NT2/D1 (cell line): ENCODE results near the gene TSHZ1.
"Not testable (repeated sequence)": the region's sequence is repeated elsewhere in the genome, so short reads cannot be mapped to it uniquely, and the experiment has no call there.

Source experiments
- DNase-seq: peaks from one replicate; pipeline ENCODE4 v3.0.0-alpha.2; 2011; ENCODE audit warnings: low read depth, low spot score
- H3K27me3 ChIP-seq: 2 replicates; pipeline ENCODE4 v1.6.0; 2011; ENCODE audit warnings: mild to moderate bottlenecking; ENCODE audit not compliant: insufficient read length, insufficient read depth
- H3K36me3 ChIP-seq: 2 replicates; pipeline ENCODE4 v1.6.1; 2011; ENCODE audit warnings: mild to moderate bottlenecking, low read length, mixed read lengths; ENCODE audit not compliant: insufficient read depth, insufficient read length
- H3K4me1 ChIP-seq: 2 replicates; pipeline ENCODE4 v1.5.1; 2011; ENCODE audit not compliant: insufficient read depth, insufficient read length
- H3K4me3 ChIP-seq: 2 replicates; pipeline ENCODE4 v1.5.1; 2011; ENCODE audit warnings: low read depth; ENCODE audit not compliant: insufficient read length
- H3K9ac ChIP-seq: 2 replicates; pipeline ENCODE4 v1.6.0; 2011; ENCODE audit warnings: low read depth; ENCODE audit not compliant: insufficient read length
- H3K9me3 ChIP-seq: 2 replicates; pipeline ENCODE4 v1.5.1; 2011; ENCODE audit warnings: mild to moderate bottlenecking, low read length; ENCODE audit not compliant: insufficient read depth
- SUZ12 ChIP-seq: IDR thresholded peaks from 2 replicates; pipeline ENCODE4 v1.6.1; 2011; ENCODE audit not compliant: insufficient read length, insufficient read depth; ENCODE audit errors: extremely low read depth
- YY1 ChIP-seq: IDR thresholded peaks from 2 replicates; pipeline ENCODE4 v1.6.1; 2011; ENCODE audit not compliant: insufficient read length, insufficient read depth
- ZNF274 ChIP-seq: IDR thresholded peaks from 2 replicates; pipeline ENCODE4 v1.6.1; 2011; ENCODE audit warnings: mild to moderate bottlenecking, low read depth, low read length

Gene TSHZ1

GRCh38 chr18:75185460-75185859 is 25.1 kb upstream of the TSHZ1 start:
- Histone ChIP-seq H3K9ac (no peak overlapping the region), H3K4me3 (no peak overlapping the region), H3K36me3 (no peaks in the 10 kb centered on the region), H3K4me1 (no peaks in the 10 kb centered on the region), H3K27me3 (no peaks in the 10 kb centered on the region), H3K9me3 (no peaks in the 10 kb centered on the region)
- TF ChIP-seq YY1 (no peak), SUZ12 (no peak), ZNF274 (no peak)
- DNase-seq: no peak

GRCh38 chr18:75187702-75188101 is 22.9 kb upstream of the TSHZ1 start:
- H3K4me3 ChIP-seq, H3K27me3 ChIP-seq, H3K36me3 ChIP-seq, DNase-seq, H3K4me1 ChIP-seq, H3K9me3 ChIP-seq, H3K9ac ChIP-seq: not testable (repeated sequence)

DNA sequence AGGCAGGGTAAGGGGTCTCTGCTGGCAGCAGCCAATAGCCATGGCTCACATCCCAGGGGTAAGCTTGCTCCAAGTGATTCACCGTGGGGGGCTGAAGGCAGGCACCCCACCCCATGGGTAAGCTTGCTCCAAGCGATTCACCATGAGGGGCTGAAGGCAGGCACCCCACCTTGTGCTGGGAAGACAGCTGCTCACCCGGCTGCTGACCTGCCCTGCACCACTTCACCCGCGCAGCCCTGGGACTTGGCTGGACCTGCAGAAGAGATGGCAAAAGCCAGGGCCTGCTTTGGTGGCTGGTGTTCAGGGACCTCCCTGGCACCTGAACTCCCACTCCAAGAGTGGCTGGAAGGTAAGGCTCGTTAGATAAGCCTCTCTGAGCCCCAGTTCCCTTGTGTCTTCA is 20.9 kb upstream of the TSHZ1 start:
- H3K4me1 ChIP-seq: no peaks in the 10 kb centered on the region
- H3K36me3 ChIP-seq: no peaks in the 10 kb centered on the region
- DNase-seq: no peak
- no peaks in the 10 kb centered on the region for H3K27me3 ChIP-seq
- no peaks in the 10 kb centered on the region for H3K9me3 ChIP-seq
- no peak for TF ChIP-seq YY1
- no peak for TF ChIP-seq ZNF274
- TF ChIP-seq SUZ12: no peak
- H3K4me3 ChIP-seq: no peak overlapping the region
- no peak overlapping the region for H3K9ac ChIP-seq

GRCh38 chr18:75192899-75193298 is 17.7 kb upstream of the TSHZ1 start:
- no peak overlapping the region for H3K4me3 ChIP-seq
- H3K9me3 ChIP-seq: no peaks in the 10 kb centered on the region
- H3K36me3 ChIP-seq: no peaks in the 10 kb centered on the region
- no peaks in the 10 kb centered on the region for H3K27me3 ChIP-seq
- no peak overlapping the region for H3K9ac ChIP-seq
- DNase-seq: no peak
- TF ChIP-seq SUZ12 (no peak), ZNF274 (no peak), YY1 (no peak)
- H3K4me1 ChIP-seq: no peaks in the 10 kb centered on the region

- H3K36me3 ChIP-seq: no peaks in the 10 kb centered on the region
- no peaks in the 10 kb centered on the region for H3K9me3 ChIP-seq
- TF ChIP-seq ZNF274: no peak
- no peak for TF ChIP-seq SUZ12
- no peak for TF ChIP-seq YY1
- no peak for DNase-seq
- H3K9ac ChIP-seq: no peak overlapping the region
- H3K27me3 ChIP-seq: peaks cover 8% of the 10 kb centered on the region
- no peaks in the 10 kb centered on the region for H3K4me1 ChIP-seq
- no peak overlapping the region for H3K4me3 ChIP-seq
Measured at GRCh38 chr18:75198036-75198435, 12.6 kb upstream of the TSHZ1 start.

DNA sequence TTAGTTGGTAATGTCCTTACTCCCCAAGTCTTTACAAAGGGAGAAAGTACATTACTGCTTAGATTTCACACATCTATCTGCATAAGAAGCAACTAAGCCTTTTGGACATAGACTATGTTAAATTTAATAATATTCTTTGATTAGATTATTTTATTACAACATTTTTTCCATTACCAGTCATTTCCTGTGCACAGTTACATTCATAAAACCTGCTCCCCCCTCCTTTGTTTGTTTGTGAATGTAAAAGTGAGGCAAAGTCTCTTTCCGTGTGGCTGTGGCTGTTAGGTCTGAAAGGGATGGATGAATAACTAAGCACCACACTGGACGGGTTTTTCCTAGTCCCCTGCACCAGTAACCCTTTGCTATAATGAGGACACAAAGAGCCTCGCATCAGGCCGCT is 11.3 kb upstream of the TSHZ1 start:
- TF ChIP-seq SUZ12 (no peak), YY1 (no peak), ZNF274 (no peak)
- Histone ChIP-seq H3K9ac (no peak overlapping the region), H3K4me3 (no peak overlapping the region), H3K4me1 (no peaks in the 10 kb centered on the region), H3K36me3 (no peaks in the 10 kb centered on the region), H3K9me3 (no peaks in the 10 kb centered on the region), H3K27me3 (peaks cover 21% of the 10 kb centered on the region)
- DNase-seq: no peak

DNA sequence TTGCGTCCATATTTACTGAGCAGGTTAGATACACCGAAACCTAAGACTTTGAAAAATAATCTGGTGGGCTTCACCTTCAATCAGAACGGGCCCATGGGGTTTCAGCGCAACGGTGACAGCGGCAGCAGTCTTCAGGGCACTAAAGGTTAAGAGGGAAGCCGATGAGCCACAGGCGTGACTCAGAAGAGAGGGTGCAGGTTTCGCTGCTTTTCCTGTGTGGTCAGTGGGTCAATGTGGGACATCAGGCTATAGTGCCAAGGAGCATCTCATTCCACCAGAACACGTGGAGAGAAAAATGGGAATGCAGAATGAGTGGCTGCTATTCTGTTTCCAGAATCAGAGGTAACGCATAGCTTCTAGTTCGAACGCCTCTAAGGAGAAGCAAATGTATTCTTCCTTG is 10.5 kb upstream of the TSHZ1 start:
- no peak for DNase-seq
- TF ChIP-seq ZNF274: no peak
- TF ChIP-seq SUZ12: no peak
- H3K9ac ChIP-seq: no peak overlapping the region

GRCh38 chr18:75200605-75201280 is 9.9 kb upstream of the TSHZ1 start:
- no peaks in the 10 kb centered on the region for H3K4me1 ChIP-seq
- no peak for DNase-seq
- H3K9ac ChIP-seq: no peak overlapping the region
- TF ChIP-seq SUZ12: no peak
- TF ChIP-seq ZNF274: no peak
- no peak for TF ChIP-seq YY1
- peaks cover 35% of the 10 kb centered on the region for H3K27me3 ChIP-seq
- no peak overlapping the region for H3K4me3 ChIP-seq
- no peaks in the 10 kb centered on the region for H3K36me3 ChIP-seq
- no peaks in the 10 kb centered on the region for H3K9me3 ChIP-seq

More for the DNA sequence above, 10.5 kb upstream of the TSHZ1 start:
- H3K36me3 ChIP-seq: no peaks in the 10 kb centered on the region
- no peaks in the 10 kb centered on the region for H3K9me3 ChIP-seq
- no peaks in the 10 kb centered on the region for H3K4me1 ChIP-seq
- H3K4me3 ChIP-seq: no peak overlapping the region
- H3K27me3 ChIP-seq: peaks cover 28% of the 10 kb centered on the region
